Nephron progenitor cell (in vitro differentiated cells): ENCODE results near the gene GFRA1.

Experiments
- DNase-seq: peaks from one replicate; pipeline ENCODE4 v3.0.0; 2021
- H3K27ac Mint-ChIP-seq: 2 replicates; pipeline ENCODE4 v1.8.0; 2021; ENCODE audit warnings: mild to moderate bottlenecking, moderate library complexity, mixed read lengths
- H3K27me3 Mint-ChIP-seq: 2 replicates; pipeline ENCODE4 v1.8.0; 2021; ENCODE audit warnings: mild to moderate bottlenecking, low read depth, mixed read lengths; ENCODE audit not compliant: poor library complexity
- H3K36me3 Mint-ChIP-seq: 2 replicates; pipeline ENCODE4 v1.8.0; 2021; ENCODE audit warnings: low read depth, mixed read lengths
- H3K4me1 Mint-ChIP-seq: 2 replicates; pipeline ENCODE4 v1.8.0; 2021; ENCODE audit warnings: mixed read lengths
- H3K4me3 Mint-ChIP-seq: 2 replicates; pipeline ENCODE4 v1.8.0; 2021; ENCODE audit warnings: mild to moderate bottlenecking, moderate library complexity, mixed read lengths
- H3K9me3 Mint-ChIP-seq: 2 replicates; pipeline ENCODE4 v1.8.0; 2021; ENCODE audit warnings: mild to moderate bottlenecking, moderate library complexity, mixed read lengths
- TF ChIP-seq, protein P1 (sequence below): fragments of 200-600 bp; sonication (generic); IDR thresholded peaks from 2 replicates; pipeline ENCODE4 v1.5.0; 2021; ENCODE audit warnings: antibody characterized with exemption

The GFRA1 gene, protein sequence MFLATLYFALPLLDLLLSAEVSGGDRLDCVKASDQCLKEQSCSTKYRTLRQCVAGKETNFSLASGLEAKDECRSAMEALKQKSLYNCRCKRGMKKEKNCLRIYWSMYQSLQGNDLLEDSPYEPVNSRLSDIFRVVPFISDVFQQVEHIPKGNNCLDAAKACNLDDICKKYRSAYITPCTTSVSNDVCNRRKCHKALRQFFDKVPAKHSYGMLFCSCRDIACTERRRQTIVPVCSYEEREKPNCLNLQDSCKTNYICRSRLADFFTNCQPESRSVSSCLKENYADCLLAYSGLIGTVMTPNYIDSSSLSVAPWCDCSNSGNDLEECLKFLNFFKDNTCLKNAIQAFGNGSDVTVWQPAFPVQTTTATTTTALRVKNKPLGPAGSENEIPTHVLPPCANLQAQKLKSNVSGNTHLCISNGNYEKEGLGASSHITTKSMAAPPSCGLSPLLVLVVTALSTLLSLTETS

DNA sequence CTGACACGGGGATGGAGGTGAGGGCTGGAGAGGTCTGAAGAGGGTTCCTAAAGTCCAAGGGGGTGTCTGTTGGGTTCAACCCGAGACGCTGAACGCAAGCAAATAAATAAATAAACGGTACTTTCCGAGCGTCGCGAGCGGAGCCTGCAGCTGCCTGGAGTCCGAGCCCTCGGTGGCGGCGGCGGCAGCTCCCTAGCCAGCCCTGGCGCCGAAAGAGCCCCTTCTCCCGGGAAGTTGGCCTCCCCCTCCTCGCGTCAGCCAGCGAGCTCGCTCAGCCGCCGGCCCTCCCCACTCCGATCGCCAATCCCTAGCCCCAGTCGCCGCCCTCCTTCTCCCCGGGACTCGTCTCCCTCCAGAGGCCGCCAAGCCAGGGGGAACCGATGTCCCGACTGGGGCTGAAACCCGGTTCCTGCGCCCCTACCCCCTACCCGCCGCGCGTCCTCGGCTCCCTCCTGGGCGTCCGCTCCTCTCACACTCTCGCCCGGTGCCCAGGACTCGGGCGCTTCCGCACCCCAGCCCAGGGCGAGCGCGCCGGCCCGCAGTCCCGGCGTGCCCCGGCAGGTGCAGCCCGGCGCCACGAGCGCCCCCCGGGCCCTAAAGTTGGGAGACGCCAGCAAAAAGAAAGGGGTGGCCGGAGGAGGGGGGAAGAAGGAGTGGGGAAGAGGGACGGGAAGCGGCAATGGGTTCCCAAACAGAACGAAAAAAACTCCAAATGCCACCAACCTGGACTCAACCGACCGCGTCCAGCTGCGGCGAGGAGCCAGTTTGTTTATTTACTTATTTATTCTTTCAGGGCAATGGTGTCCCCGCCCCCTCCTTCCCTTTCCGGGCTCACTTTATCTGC, at the start of gene GFRA1:
Gene GFRA1, minus strand, starts transcription at position 767 of the 844 bp plus-strand sequence. CDS start 1,177 bp downstream, outside the sequence.
- Mint-ChIP-seq H3K27ac (no peak within 1 kb of the TSS), H3K36me3 (no peaks in the 10 kb centered on the region), H3K4me3 (peak within 1 kb of the TSS; percentile 89), H3K4me1 (peaks cover 33% of the 10 kb centered on the region), H3K27me3 (peaks cover 89% of the 10 kb centered on the region), H3K9me3 (no peaks in the 10 kb centered on the region)
- DNase-seq: peak; percentile 64
- TF ChIP-seq, protein P1, sequence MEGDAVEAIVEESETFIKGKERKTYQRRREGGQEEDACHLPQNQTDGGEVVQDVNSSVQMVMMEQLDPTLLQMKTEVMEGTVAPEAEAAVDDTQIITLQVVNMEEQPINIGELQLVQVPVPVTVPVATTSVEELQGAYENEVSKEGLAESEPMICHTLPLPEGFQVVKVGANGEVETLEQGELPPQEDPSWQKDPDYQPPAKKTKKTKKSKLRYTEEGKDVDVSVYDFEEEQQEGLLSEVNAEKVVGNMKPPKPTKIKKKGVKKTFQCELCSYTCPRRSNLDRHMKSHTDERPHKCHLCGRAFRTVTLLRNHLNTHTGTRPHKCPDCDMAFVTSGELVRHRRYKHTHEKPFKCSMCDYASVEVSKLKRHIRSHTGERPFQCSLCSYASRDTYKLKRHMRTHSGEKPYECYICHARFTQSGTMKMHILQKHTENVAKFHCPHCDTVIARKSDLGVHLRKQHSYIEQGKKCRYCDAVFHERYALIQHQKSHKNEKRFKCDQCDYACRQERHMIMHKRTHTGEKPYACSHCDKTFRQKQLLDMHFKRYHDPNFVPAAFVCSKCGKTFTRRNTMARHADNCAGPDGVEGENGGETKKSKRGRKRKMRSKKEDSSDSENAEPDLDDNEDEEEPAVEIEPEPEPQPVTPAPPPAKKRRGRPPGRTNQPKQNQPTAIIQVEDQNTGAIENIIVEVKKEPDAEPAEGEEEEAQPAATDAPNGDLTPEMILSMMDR: no peak

DNA sequence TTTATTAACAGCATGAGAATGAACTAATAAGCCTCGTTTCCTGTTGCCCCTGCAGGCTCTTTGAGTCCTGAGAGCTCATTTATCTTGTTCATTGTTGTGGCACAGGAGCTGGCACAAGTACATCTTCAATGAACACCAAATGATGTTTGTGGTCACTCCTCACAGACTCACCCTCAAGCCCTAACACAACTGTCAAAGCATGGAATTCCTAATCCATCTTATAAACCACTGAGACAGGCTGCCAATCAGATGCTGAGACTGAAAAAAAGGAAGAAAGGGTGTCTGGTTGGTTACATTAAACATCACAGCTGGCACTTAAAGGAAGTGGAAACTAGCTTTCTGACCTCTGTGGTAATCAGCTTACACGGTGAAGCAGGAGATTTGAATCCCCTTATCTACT, 43.5 kb upstream of the GFRA1 start:
- Mint-ChIP-seq H3K36me3 (no peaks in the 10 kb centered on the region), H3K4me1 (peaks cover 3% of the 10 kb centered on the region), H3K9me3 (no peaks in the 10 kb centered on the region), H3K4me3 (no peak overlapping the region), H3K27me3 (peaks cover 9% of the 10 kb centered on the region), H3K27ac (no peak overlapping the region)
- TF ChIP-seq, protein P1: no peak
- DNase-seq: no peak

GRCh38 chr10:116312548-116312947, 39.5 kb upstream of the GFRA1 start:
- peaks cover 18% of the 10 kb centered on the region for H3K4me1 Mint-ChIP-seq
- H3K27ac Mint-ChIP-seq: no peak overlapping the region
- H3K4me3 Mint-ChIP-seq: no peak overlapping the region
- H3K36me3 Mint-ChIP-seq: no peaks in the 10 kb centered on the region
- no peaks in the 10 kb centered on the region for H3K9me3 Mint-ChIP-seq
- TF ChIP-seq, protein P1: no peak
- DNase-seq: no peak
- peaks cover 19% of the 10 kb centered on the region for H3K27me3 Mint-ChIP-seq

GRCh38 chr10:116311706-116312490, 38.9 kb upstream of the GFRA1 start:
- H3K27ac Mint-ChIP-seq: no peak overlapping the region
- no peak for DNase-seq
- H3K9me3 Mint-ChIP-seq: no peaks in the 10 kb centered on the region
- TF ChIP-seq, protein P1: no peak
- no peak overlapping the region for H3K4me3 Mint-ChIP-seq
- H3K36me3 Mint-ChIP-seq: no peaks in the 10 kb centered on the region
- peaks cover 19% of the 10 kb centered on the region for H3K27me3 Mint-ChIP-seq
- H3K4me1 Mint-ChIP-seq: peaks cover 23% of the 10 kb centered on the region

GRCh38 chr10:116311016-116311415, 38.0 kb upstream of the GFRA1 start:
- peaks cover 15% of the 10 kb centered on the region for H3K27me3 Mint-ChIP-seq

More at GRCh38 chr10:116311016-116311415, 38.0 kb upstream of the GFRA1 start:
- H3K4me1 Mint-ChIP-seq: peaks cover 23% of the 10 kb centered on the region
- no peaks in the 10 kb centered on the region for H3K9me3 Mint-ChIP-seq
- H3K27ac Mint-ChIP-seq: no peak overlapping the region
- DNase-seq: no peak
- H3K36me3 Mint-ChIP-seq: no peaks in the 10 kb centered on the region
- TF ChIP-seq, protein P1: no peak
- H3K4me3 Mint-ChIP-seq: no peak overlapping the region
